SK-N-MC (cell line): Measurements from ENCODE around the gene TM9SF1.
A peak's percentile ranks its signal among the peaks of the same experiment; 100 is the strongest.

Experiments used
- DNase-seq: peaks from one replicate; pipeline ENCODE4 v3.0.0-alpha.2; 2011; ENCODE audit warnings: low read depth, low spot score
- H3K27ac ChIP-seq: fragments of 200-600 bp; sonication (generic); 2 replicates; pipeline ENCODE4 v1.5.1; 2016; ENCODE audit warnings: mixed run types
- H3K36me3 ChIP-seq: fragments of 200-600 bp; sonication (generic); 2 replicates; pipeline ENCODE4 v1.6.1; 2017; ENCODE audit warnings: antibody characterized with exemption, low read length, mixed read lengths; ENCODE audit not compliant: insufficient read depth
- H3K4me3 ChIP-seq: fragments of 200-600 bp; sonication (generic); 2 replicates; pipeline ENCODE4 v1.5.1; 2016
- H3K9ac ChIP-seq: fragments of 200-600 bp; sonication (generic); 2 replicates; pipeline ENCODE4 v1.8.0; 2017; ENCODE audit warnings: mixed run types, mixed read lengths; ENCODE audit not compliant: insufficient read length
- H3K9me3 ChIP-seq: fragments of 200-600 bp; sonication (generic); 2 replicates; pipeline ENCODE4 v1.6.1; 2017; ENCODE audit warnings: low read depth, mild to moderate bottlenecking, antibody characterized with exemption, low read length, moderate library complexity, mixed read lengths
- EZH2 ChIP-seq: fragments of 200-600 bp; sonication (generic); IDR thresholded peaks from one replicate; pipeline ENCODE4 v1.6.1; 2017; ENCODE audit warnings: antibody characterized with exemption
- FOXP2 ChIP-seq: optimal IDR thresholded peaks from 2 replicates; pipeline ENCODE3; 2011; ENCODE audit warnings: mild to moderate bottlenecking, moderate library complexity; ENCODE audit not compliant: insufficient read depth; ENCODE audit errors: extremely low read length, control extremely low read depth
- POLR2AphosphoS5 ChIP-seq: IDR thresholded peaks from 2 replicates; pipeline ENCODE4 v1.6.1; 2012; ENCODE audit warnings: mild to moderate bottlenecking, low read depth, low read length, borderline replicate concordance

TM9SF1 gene

DNA sequence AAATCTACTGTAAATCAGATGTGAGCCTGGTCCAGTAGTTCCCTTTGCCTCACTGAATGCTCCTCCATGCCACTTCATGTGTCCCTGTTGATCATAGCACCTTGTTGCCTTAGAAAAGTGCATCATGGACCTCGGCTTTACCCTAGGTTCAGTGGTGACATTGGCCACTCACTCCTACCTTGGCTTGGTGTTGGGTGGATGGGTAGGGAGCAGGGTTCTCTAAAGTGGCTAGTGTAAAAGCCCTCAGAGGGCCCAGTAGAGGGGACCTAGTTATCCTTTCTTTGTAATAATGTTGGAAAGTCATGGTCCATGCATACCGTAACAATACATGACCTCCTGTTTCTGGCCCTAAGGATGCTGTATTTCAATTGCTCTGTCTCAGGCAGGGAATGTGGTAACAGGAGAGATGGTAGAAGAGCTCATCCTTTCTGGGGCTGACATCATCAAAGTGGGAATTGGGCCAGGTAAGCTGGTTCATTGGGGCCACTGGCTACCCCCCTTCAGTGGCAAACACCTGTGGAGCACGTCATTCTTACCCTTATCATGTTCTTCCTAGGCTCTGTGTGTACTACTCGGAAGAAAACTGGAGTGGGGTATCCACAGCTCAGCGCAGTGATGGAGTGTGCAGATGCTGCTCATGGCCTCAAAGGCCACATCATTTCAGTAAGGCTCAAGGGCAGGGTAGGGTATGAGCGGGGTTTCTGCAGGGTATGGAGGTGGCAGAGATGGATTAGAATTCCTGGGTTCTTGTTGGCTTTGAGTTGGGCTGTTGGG is 41.6 kb upstream of the TM9SF1 start:
- Histone ChIP-seq H3K4me3 (no peak overlapping the region), H3K27ac (no peak overlapping the region), H3K9me3 (no peaks in the 10 kb centered on the region), H3K36me3 (peaks cover 74% of the 10 kb centered on the region), H3K9ac (no peak overlapping the region)
- TF ChIP-seq FOXP2 (no peak), POLR2AphosphoS5 (no peak; the same call in 1 of the 2 replicates), EZH2 (no peak)
- no peak for DNase-seq

DNA sequence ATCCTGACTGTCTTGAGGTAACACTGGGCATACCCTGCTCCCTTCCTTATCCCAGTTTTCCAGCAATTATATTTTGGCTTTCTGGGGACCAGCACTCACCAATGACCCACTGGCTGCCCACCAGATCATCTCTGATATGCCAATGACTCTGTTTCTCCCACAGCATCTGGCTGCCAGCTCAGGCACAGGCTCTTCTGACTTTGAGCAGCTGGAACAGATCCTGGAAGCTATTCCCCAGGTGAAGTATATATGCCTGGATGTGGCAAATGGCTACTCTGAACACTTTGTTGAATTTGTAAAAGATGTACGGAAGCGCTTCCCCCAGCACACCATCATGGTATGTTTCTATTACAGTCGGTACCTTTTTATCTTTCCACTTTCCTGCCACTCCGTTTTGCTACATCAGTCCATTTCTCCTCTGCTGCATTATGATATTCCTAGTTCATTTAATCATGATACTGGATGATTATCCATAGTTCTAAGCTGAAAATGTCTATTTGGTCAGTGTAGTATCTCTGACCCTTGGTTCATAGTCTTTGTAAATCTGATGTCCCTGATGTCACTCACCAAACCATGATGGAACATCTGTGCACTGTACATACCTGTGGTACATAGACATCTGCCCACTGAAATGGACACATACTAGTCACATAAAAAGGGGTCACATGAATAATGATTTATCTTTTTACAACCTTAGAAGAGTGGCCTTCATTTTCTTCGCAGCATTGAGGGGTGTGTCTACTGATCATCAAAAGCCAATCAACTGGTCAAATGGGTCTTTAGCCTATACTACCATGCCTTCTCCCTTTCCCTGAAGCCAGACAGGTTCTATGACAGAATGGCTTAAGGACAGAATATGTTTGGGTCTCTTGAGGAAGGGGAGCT is 40.8 kb upstream of the TM9SF1 start:
- H3K9ac ChIP-seq, result no peak overlapping the region
- peaks cover 73% of the 10 kb centered on the region for H3K36me3 ChIP-seq
- H3K27ac ChIP-seq, result no peak overlapping the region
- DNase-seq, result no peak
- no peaks in the 10 kb centered on the region for H3K9me3 ChIP-seq
- H3K4me3 ChIP-seq, result no peak overlapping the region
- TF ChIP-seq FOXP2, result no peak
- no peak for TF ChIP-seq EZH2
- TF ChIP-seq POLR2AphosphoS5, result no peak

DNA sequence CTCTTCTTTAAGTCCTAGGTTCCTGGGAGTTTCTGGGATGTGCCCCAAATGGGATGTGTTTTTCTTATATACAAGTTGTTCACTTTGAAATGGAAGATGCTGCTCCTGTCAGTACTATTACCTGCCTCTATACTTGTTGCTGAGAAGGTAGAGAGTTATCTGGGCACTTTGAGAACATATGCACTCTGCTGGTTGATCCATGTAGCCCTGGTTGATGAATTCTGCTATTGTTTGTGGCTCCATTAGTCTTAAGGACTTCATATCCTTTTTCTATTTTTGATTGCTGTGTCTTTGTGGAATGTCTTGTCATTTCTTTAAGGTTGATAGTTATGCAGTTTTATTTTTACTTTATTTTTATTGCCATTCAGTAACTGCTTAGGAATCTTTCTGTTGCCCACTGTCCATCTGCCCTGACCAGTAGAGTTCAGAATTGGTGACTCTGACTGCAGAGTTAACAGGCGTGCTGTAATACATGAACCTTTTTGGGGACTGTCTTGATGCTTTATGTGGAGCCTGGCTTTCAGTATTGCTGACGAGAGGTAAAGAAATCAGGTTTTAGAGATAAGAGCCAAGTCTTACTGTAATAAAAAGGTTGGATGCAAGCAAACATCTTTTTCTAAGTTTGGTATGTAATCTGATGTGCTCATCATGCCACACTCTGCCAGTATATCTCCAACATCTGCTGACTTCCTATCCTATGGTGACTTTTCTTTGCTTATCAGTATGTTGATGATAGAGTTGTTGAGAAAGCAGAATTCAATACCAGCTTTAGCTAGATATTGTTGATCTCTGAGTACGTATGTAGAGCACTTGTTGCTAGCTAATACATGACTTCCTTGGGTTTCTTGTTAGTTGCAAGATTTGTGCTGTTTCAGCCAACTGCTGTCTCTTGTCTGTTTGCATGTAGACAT is 39.1 kb upstream of the TM9SF1 start:
- Histone ChIP-seq H3K9ac (peak overlapping the region; percentile 93), H3K36me3 (peaks cover 56% of the 10 kb centered on the region)
- TF ChIP-seq POLR2AphosphoS5, result no peak
- TF ChIP-seq EZH2, result no peak
- no peak for TF ChIP-seq FOXP2

GRCh38 chr14:24233538-24233866 is 38.3 kb upstream of the TM9SF1 start:
- Histone ChIP-seq H3K27ac (no peak overlapping the region), H3K9me3 (no peaks in the 10 kb centered on the region), H3K4me3 (peak overlapping the region; percentile 98), H3K9ac (peak overlapping the region; percentile 93), H3K36me3 (peaks cover 47% of the 10 kb centered on the region)
- DNase-seq, result no peak
- no peak for TF ChIP-seq EZH2

More for the DNA sequence above, 39.1 kb upstream of the TM9SF1 start:
- 0 out of 2 replicates have a peak overlapping the region, but pooled peaks have one; percentile 12 for H3K4me3 ChIP-seq
- no peaks in the 10 kb centered on the region for H3K9me3 ChIP-seq
- DNase-seq, result no peak
- H3K27ac ChIP-seq, result 0 out of 2 replicates have a peak overlapping the region, but pooled peaks have one; percentile 21

GRCh38 chr14:24232645-24233537 is 37.6 kb upstream of the TM9SF1 start, which contains the start of gene GMPR2:
TSS of gene GMPR2 (plus strand) at chr14:24232929. CDS start at chr14:24233254, 325 bp downstream.
- Histone ChIP-seq H3K27ac (peak within 1 kb of the TSS; percentile 92), H3K9me3 (no peaks in the 10 kb centered on the region), H3K9ac (peak within 1 kb of the TSS; percentile 93), H3K4me3 (peak within 1 kb of the TSS; percentile 98), H3K36me3 (peaks cover 46% of the 10 kb centered on the region)
- TF ChIP-seq POLR2AphosphoS5, result peak; percentile 83
- TF ChIP-seq FOXP2, result peak; percentile 2
- no peak for TF ChIP-seq EZH2
- DNase-seq, result no peak

DNA sequence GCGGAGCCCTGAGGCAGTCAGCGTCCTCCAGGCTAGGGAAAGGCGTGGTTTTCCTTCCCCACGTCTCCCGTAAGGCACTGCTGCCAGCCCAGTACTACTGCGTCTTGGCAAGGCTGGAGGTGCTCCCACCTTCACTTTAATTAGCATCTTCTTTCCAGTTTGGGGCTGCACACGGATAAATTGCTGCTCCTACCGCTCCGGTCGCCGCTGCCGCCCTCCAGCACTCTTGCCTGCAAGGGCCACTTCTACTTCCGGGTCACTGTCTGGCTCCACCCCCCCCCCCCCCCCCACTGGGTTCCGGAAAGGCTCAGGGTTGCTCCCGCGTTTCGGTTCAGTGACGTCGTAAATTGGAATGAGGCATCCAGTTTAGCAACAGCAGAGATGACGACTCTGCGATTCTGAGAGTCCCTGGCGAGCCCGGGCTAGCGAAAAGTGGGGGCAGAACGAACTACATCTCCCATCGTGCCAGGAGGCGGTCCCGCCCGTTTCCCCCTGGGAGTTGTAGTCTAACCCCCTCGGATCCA is 36.9 kb upstream of the TM9SF1 start, which contains the start of gene NEDD8:
Gene NEDD8, minus strand, starts transcription at position 247 of the 524 bp plus-strand sequence. Its CDS starts 100 bp downstream, at position 147.
- peak; percentile 84 for DNase-seq
- peak; percentile 58 for TF ChIP-seq POLR2AphosphoS5
- peak; percentile 25 for TF ChIP-seq FOXP2
- TF ChIP-seq EZH2, result no peak
- no peaks in the 10 kb centered on the region for H3K9me3 ChIP-seq
- peak within 1 kb of the TSS; percentile 92 for H3K27ac ChIP-seq
- H3K36me3 ChIP-seq, result peaks cover 40% of the 10 kb centered on the region
- H3K9ac ChIP-seq, result peak within 1 kb of the TSS; percentile 93
- H3K4me3 ChIP-seq, result peak within 1 kb of the TSS; percentile 98
